ENCODE measurements around the gene DLGAP4. TPM values are rescaled to one million over a fixed set of nuclear protein-coding genes. Genes with fewer than 3 reads are reported as not detected.

DLGAP4 gene
- polyA plus RNA-seq, 2 of the 4 experiments (the other 2 are of a cell fraction), result 11.9 to 36.7 TPM

GRCh38 chr20:36322131-36322530 lies 16.0 kb downstream of the DLGAP4 start:
- Histone ChIP-seq H3K4me1 (no peaks in the 10 kb centered on the region), H3K4me2 (no peak overlapping the region), H3K4me3 (no peak overlapping the region), H3K27ac (no peak overlapping the region), H3K9me3 (peaks cover 23% of the 10 kb centered on the region)
- ChIA-PET CTCF (no interaction called here), POLR2A (no interaction called here)
- ATAC-seq (no peak), DNase-seq (ENCODE audit: low read depth in 1 of 2, low spot score in 1 of 2) (no peak), FAIRE-seq (no peak)
- WGBS (ENCODE audit: missing lambda C conversion rate), result 41% methylated on average over 5 of the region's 5 CpGs
- TF ChIP-seq HOXA7 (CRISPR knock-in tag; IDR thresholded peaks at IDR 0.05) (no peak), NPAS2 (CRISPR knock-in tag; IDR thresholded peaks at IDR 0.05; ENCODE audit: borderline replicate concordance) (no peak), SMC3 (IDR thresholded peaks at IDR 0.05) (no peak), CBX8 (IDR thresholded peaks at IDR 0.05) (no peak), MAZ (IDR thresholded peaks at IDR 0.05; ENCODE audit: borderline replicate concordance, low read depth, low read length) (no peak), CBX2 (IDR thresholded peaks at IDR 0.05; ENCODE audit: borderline replicate concordance, low read depth) (no peak), KDM5A (IDR thresholded peaks at IDR 0.05) (no peak), ZSCAN20 (CRISPR knock-in tag; IDR thresholded peaks at IDR 0.05) (no peak), REST (IDR thresholded peaks at IDR 0.05) (no peak), ZNF302 (CRISPR knock-in tag; IDR thresholded peaks at IDR 0.05) (no peak), ESRRA (IDR thresholded peaks at IDR 0.05; ENCODE audit: borderline replicate concordance, low read length) (no peak), KDM1A (IDR thresholded peaks at IDR 0.05; ENCODE audit: low read depth) (no peak), BHLHE40 (IDR thresholded peaks at IDR 0.05; ENCODE audit: low read depth, low read length) (no peak), BCL3 (IDR thresholded peaks at IDR 0.05) (no peak), MAX (IDR thresholded peaks at IDR 0.05) (no peak), CHD4 (IDR thresholded peaks at IDR 0.05; ENCODE audit: borderline replicate concordance) (no peak)
- TF ChIP-seq, protein P1, sequence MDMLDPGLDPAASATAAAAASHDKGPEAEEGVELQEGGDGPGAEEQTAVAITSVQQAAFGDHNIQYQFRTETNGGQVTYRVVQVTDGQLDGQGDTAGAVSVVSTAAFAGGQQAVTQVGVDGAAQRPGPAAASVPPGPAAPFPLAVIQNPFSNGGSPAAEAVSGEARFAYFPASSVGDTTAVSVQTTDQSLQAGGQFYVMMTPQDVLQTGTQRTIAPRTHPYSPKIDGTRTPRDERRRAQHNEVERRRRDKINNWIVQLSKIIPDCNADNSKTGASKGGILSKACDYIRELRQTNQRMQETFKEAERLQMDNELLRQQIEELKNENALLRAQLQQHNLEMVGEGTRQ (IDR thresholded peaks at IDR 0.05), result no peak

GRCh38 chr20:36330091-36330490 lies 24.0 kb downstream of the DLGAP4 start:
- no peak overlapping the region for H3K27ac ChIP-seq
- no peak overlapping the region for H3K4me3 ChIP-seq
- no peak for FAIRE-seq
- no peak overlapping the region for H3K4me2 ChIP-seq
- POLR2A ChIA-PET, result no interaction called here
- peaks cover 21% of the 10 kb centered on the region for H3K9me3 ChIP-seq
- TF ChIP-seq GATA3 (IDR thresholded peaks at IDR 0.05; ENCODE audit: borderline replicate concordance) (no peak), EHMT2 (IDR thresholded peaks at IDR 0.05; ENCODE audit: low read depth) (no peak), HDAC2 (IDR thresholded peaks at IDR 0.05) (no peak), POLR2A (IDR thresholded peaks at IDR 0.05; ENCODE audit: low read length) (no peak)
- ATAC-seq, result no peak
- 28% methylated on average over 5 of the region's 5 CpGs for WGBS (ENCODE audit: missing lambda C conversion rate)
- no peak for DNase-seq (ENCODE audit: low read depth in 1 of 2, low spot score in 1 of 2)
- no peaks in the 10 kb centered on the region for H3K4me1 ChIP-seq
- CTCF ChIA-PET, result interaction anchor here (0.6 to 1.3 kb wide), 4 partner anchors 60 to 191 kb away, joined by 3 to 6 read pairs (median 4); no protein-coding TSS in a partner anchor
